ENCODE data around the gene ADGRD1.

ADGRD1 gene

GRCh38 chr12:131075194-131075593 is 121.5 kb downstream of the ADGRD1 start:
- Histone ChIP-seq H2BK120ac (ENCODE audit: low read depth, low read length) (no peak overlapping the region), H2AK5ac (ENCODE audit: low read depth, low read length) (no peak overlapping the region), H3K4me2 (ENCODE audit: insufficient read depth, low read length, poor library complexity, severe bottlenecking) (no peak overlapping the region), H3K23ac (ENCODE audit: low read depth, low read length, poor library complexity) (no peak overlapping the region), H3K9me3 (replicated peaks in 1 of 2; ENCODE audit: control insufficient read depth in 2 of 2, insufficient read depth in 1 of 2, low read depth in 1 of 2, low read length in 2 of 2) (no peaks in the 10 kb centered on the region), H3K79me1 (ENCODE audit: low read depth, low read length) (no peaks in the 10 kb centered on the region), H3K4me3 (ENCODE audit: low read length in 2 of 2) (no peak overlapping the region), H2BK12ac (ENCODE audit: low read length) (no peak overlapping the region), H2BK15ac (ENCODE audit: low read length) (no peak overlapping the region), H3K18ac (ENCODE audit: low read length) (no peak overlapping the region), H4K91ac (ENCODE audit: low read depth, low read length, poor library complexity) (no peak overlapping the region), H2BK5ac (ENCODE audit: low read length) (no peak overlapping the region), H3K36me3 (replicated peaks in 1 of 2; ENCODE audit: control insufficient read depth in 2 of 2, insufficient read depth in 2 of 2, low read length in 2 of 2) (no peaks in the 10 kb centered on the region), H3K14ac (ENCODE audit: low read length) (no peak overlapping the region), H3K4ac (ENCODE audit: low read length) (no peak overlapping the region), H2AFZ (ENCODE audit: low read length) (no peak overlapping the region), H3K27ac (replicated peaks; ENCODE audit: low read length) (no peak overlapping the region), H3K9ac (ENCODE audit: low read depth, low read length, poor library complexity) (no peak overlapping the region), H4K8ac (ENCODE audit: low read depth, low read length) (no peak overlapping the region), H3K4me1 (ENCODE audit: control insufficient read depth in 2 of 2, insufficient read depth in 1 of 2, low read depth in 1 of 2, low read length in 2 of 2) (peaks cover 0 to 2% of the 10 kb centered on the region in 2 donors), H3K27me3 (ENCODE audit: control insufficient read depth in 3 of 3, insufficient read depth in 3 of 3, low read depth in 1 of 3, low read length in 3 of 3) (peaks cover 0 to 7% (median 0%) of the 10 kb centered on the region in 3 experiments)
- DNase-seq (ENCODE audit: low spot score): no peak
- WGBS, 2 donors (ENCODE audit: extremely low coverage in 2 of 2, insufficient read length in 2 of 2, insufficient replicate concordance in 1 of 2): no CpG with 5 or more reads among the region's 6 CpGs

GRCh38 chr12:131075611-131076010 is 121.9 kb downstream of the ADGRD1 start:
- no peak overlapping the region for H2AK5ac ChIP-seq (ENCODE audit: low read depth, low read length)
- H4K8ac ChIP-seq (ENCODE audit: low read depth, low read length): no peak overlapping the region
- H3K18ac ChIP-seq (ENCODE audit: low read length): no peak overlapping the region
- no peak overlapping the region for H2BK12ac ChIP-seq (ENCODE audit: low read length)
- no peaks in the 10 kb centered on the region for H3K9me3 ChIP-seq (replicated peaks in 1 of 2; ENCODE audit: control insufficient read depth in 2 of 2, insufficient read depth in 1 of 2, low read depth in 1 of 2, low read length in 2 of 2)
- H3K4me3 ChIP-seq (ENCODE audit: low read length in 2 of 2): no peak overlapping the region
- H3K27me3 ChIP-seq (ENCODE audit: control insufficient read depth in 3 of 3, insufficient read depth in 3 of 3, low read depth in 1 of 3, low read length in 3 of 3): peaks cover 0 to 7% (median 0%) of the 10 kb centered on the region in 3 experiments
- H2BK120ac ChIP-seq (ENCODE audit: low read depth, low read length): no peak overlapping the region
- H3K4me2 ChIP-seq (ENCODE audit: insufficient read depth, low read length, poor library complexity, severe bottlenecking): no peak overlapping the region
- no peaks in the 10 kb centered on the region for H3K36me3 ChIP-seq (replicated peaks in 1 of 2; ENCODE audit: control insufficient read depth in 2 of 2, insufficient read depth in 2 of 2, low read length in 2 of 2)
- H2BK5ac ChIP-seq (ENCODE audit: low read length): no peak overlapping the region
- no peak overlapping the region for H3K27ac ChIP-seq (replicated peaks; ENCODE audit: low read length)
- WGBS, 2 donors (ENCODE audit: extremely low coverage in 2 of 2, insufficient read length in 2 of 2, insufficient replicate concordance in 1 of 2): no CpG with 5 or more reads among the region's 8 CpGs
- H3K4ac ChIP-seq (ENCODE audit: low read length): no peak overlapping the region
- no peak overlapping the region for H3K23ac ChIP-seq (ENCODE audit: low read depth, low read length, poor library complexity)
- DNase-seq (ENCODE audit: low spot score): no peak
- H3K4me1 ChIP-seq (ENCODE audit: control insufficient read depth in 2 of 2, insufficient read depth in 1 of 2, low read depth in 1 of 2, low read length in 2 of 2): peaks cover 0 to 2% of the 10 kb centered on the region in 2 donors
- H3K9ac ChIP-seq (ENCODE audit: low read depth, low read length, poor library complexity): no peak overlapping the region
- H2AFZ ChIP-seq (ENCODE audit: low read length): no peak overlapping the region
- no peak overlapping the region for H4K91ac ChIP-seq (ENCODE audit: low read depth, low read length, poor library complexity)
- no peaks in the 10 kb centered on the region for H3K79me1 ChIP-seq (ENCODE audit: low read depth, low read length)
- peak overlapping the region; percentile 10 for H2BK15ac ChIP-seq (ENCODE audit: low read length)
- H3K14ac ChIP-seq (ENCODE audit: low read length): no peak overlapping the region

GRCh38 chr12:131076296-131076695 is 122.6 kb downstream of the ADGRD1 start:
- no peak overlapping the region for H3K4me2 ChIP-seq (ENCODE audit: insufficient read depth, low read length, poor library complexity, severe bottlenecking)
- H3K4me1 ChIP-seq (ENCODE audit: control insufficient read depth in 2 of 2, insufficient read depth in 1 of 2, low read depth in 1 of 2, low read length in 2 of 2): peaks cover 0 to 2% of the 10 kb centered on the region in 2 donors
- no peak for DNase-seq (ENCODE audit: low spot score)
- H3K27ac ChIP-seq (replicated peaks; ENCODE audit: low read length): no peak overlapping the region
- no peaks in the 10 kb centered on the region for H3K9me3 ChIP-seq (replicated peaks in 1 of 2; ENCODE audit: control insufficient read depth in 2 of 2, insufficient read depth in 1 of 2, low read depth in 1 of 2, low read length in 2 of 2)
- H3K4me3 ChIP-seq (ENCODE audit: low read length in 2 of 2): no peak overlapping the region
- H3K36me3 ChIP-seq (replicated peaks in 1 of 2; ENCODE audit: control insufficient read depth in 2 of 2, insufficient read depth in 2 of 2, low read length in 2 of 2): no peaks in the 10 kb centered on the region
- no peak overlapping the region for H3K18ac ChIP-seq (ENCODE audit: low read length)
- WGBS, 2 donors (ENCODE audit: extremely low coverage in 2 of 2, insufficient read length in 2 of 2, insufficient replicate concordance in 1 of 2): no CpG with 5 or more reads among the region's 3 CpGs
- H2BK15ac ChIP-seq (ENCODE audit: low read length): no peak overlapping the region
- H2AFZ ChIP-seq (ENCODE audit: low read length): no peak overlapping the region
- H3K4ac ChIP-seq (ENCODE audit: low read length): no peak overlapping the region
- no peak overlapping the region for H4K8ac ChIP-seq (ENCODE audit: low read depth, low read length)
- no peak overlapping the region for H2BK12ac ChIP-seq (ENCODE audit: low read length)
- H3K79me1 ChIP-seq (ENCODE audit: low read depth, low read length): no peaks in the 10 kb centered on the region
- H2BK5ac ChIP-seq (ENCODE audit: low read length): no peak overlapping the region
- H2AK5ac ChIP-seq (ENCODE audit: low read depth, low read length): no peak overlapping the region
- peaks cover 0 to 7% (median 0%) of the 10 kb centered on the region in 3 experiments for H3K27me3 ChIP-seq (ENCODE audit: control insufficient read depth in 3 of 3, insufficient read depth in 3 of 3, low read depth in 1 of 3, low read length in 3 of 3)
- H2BK120ac ChIP-seq (ENCODE audit: low read depth, low read length): no peak overlapping the region
- no peak overlapping the region for H4K91ac ChIP-seq (ENCODE audit: low read depth, low read length, poor library complexity)
- no peak overlapping the region for H3K9ac ChIP-seq (ENCODE audit: low read depth, low read length, poor library complexity)
- H3K23ac ChIP-seq (ENCODE audit: low read depth, low read length, poor library complexity): no peak overlapping the region
- no peak overlapping the region for H3K14ac ChIP-seq (ENCODE audit: low read length)

GRCh38 chr12:131076791-131077747 is 123.4 kb downstream of the ADGRD1 start:
- Histone ChIP-seq H2BK120ac (ENCODE audit: low read depth, low read length) (no peak overlapping the region), H3K14ac (ENCODE audit: low read length) (peak overlapping the region; percentile 89), H3K27me3 (ENCODE audit: control insufficient read depth in 3 of 3, insufficient read depth in 3 of 3, low read depth in 1 of 3, low read length in 3 of 3) (peaks cover 0 to 7% (median 0%) of the 10 kb centered on the region in 3 experiments), H2BK12ac (ENCODE audit: low read length) (peak overlapping the region; percentile 73), H3K36me3 (replicated peaks in 1 of 2; ENCODE audit: control insufficient read depth in 2 of 2, insufficient read depth in 2 of 2, low read length in 2 of 2) (no peaks in the 10 kb centered on the region), H2AK5ac (ENCODE audit: low read depth, low read length) (peak overlapping the region; percentile 11), H3K9me3 (replicated peaks in 1 of 2; ENCODE audit: control insufficient read depth in 2 of 2, insufficient read depth in 1 of 2, low read depth in 1 of 2, low read length in 2 of 2) (no peaks in the 10 kb centered on the region), H4K8ac (ENCODE audit: low read depth, low read length) (no peak overlapping the region), H3K4me3 (ENCODE audit: low read length in 2 of 2) (no peak overlapping the region), H3K4ac (ENCODE audit: low read length) (no peak overlapping the region), H3K27ac (replicated peaks; ENCODE audit: low read length) (no peak overlapping the region), H3K4me1 (ENCODE audit: control insufficient read depth in 2 of 2, insufficient read depth in 1 of 2, low read depth in 1 of 2, low read length in 2 of 2) (peaks cover 0 to 2% of the 10 kb centered on the region in 2 donors), H2BK5ac (ENCODE audit: low read length) (peak overlapping the region; percentile 7), H4K91ac (ENCODE audit: low read depth, low read length, poor library complexity) (no peak overlapping the region), H3K9ac (ENCODE audit: low read depth, low read length, poor library complexity) (no peak overlapping the region), H3K18ac (ENCODE audit: low read length) (peak overlapping the region; percentile 83), H3K23ac (ENCODE audit: low read depth, low read length, poor library complexity) (no peak overlapping the region), H2BK15ac (ENCODE audit: low read length) (peak overlapping the region; percentile 55), H2AFZ (ENCODE audit: low read length) (no peak overlapping the region), H3K4me2 (ENCODE audit: insufficient read depth, low read length, poor library complexity, severe bottlenecking) (no peak overlapping the region), H3K79me1 (ENCODE audit: low read depth, low read length) (no peaks in the 10 kb centered on the region)
- no CpG with 5 or more reads among the region's 25 CpGs for WGBS, 2 donors (ENCODE audit: extremely low coverage in 2 of 2, insufficient read length in 2 of 2, insufficient replicate concordance in 1 of 2)
- no peak for DNase-seq (ENCODE audit: low spot score)

All from neuronal stem cell (in vitro differentiated cells).